Kidney glomerular epithelial cell (primary cell): ENCODE data around the gene LCP2.

Experiments
- DNase-seq: peaks from one replicate; lab custom pipeline; 2025; lab: John Stamatoyannopoulos, UW

LCP2 gene

GRCh38 chr5:170216257-170216864 is 81.2 kb downstream of the LCP2 start:
- DNase-seq: peak; percentile 48

- DNase-seq: no peak
Measured at GRCh38 chr5:170211575-170212334, 85.8 kb downstream of the LCP2 start.

- DNase-seq: no peak
Measured at GRCh38 chr5:170206958-170207357, 90.6 kb downstream of the LCP2 start.

- DNase-seq: no peak
Measured at GRCh38 chr5:170206216-170206615, 91.4 kb downstream of the LCP2 start.

- DNase-seq: no peak
Measured at GRCh38 chr5:170204202-170204601, 93.4 kb downstream of the LCP2 start.

- DNase-seq: no peak
Measured at GRCh38 chr5:170202117-170202516, 95.5 kb downstream of the LCP2 start.

GRCh38 chr5:170201311-170201710 is 96.3 kb downstream of the LCP2 start:
- no peak for DNase-seq

GRCh38 chr5:170200876-170201275 is 96.7 kb downstream of the LCP2 start:
- DNase-seq: no peak
